CD4-positive, alpha-beta T cell (primary cell): Measurements from ENCODE around the gene USP37. TPM values are rescaled to one million over a fixed set of nuclear protein-coding genes. Genes with fewer than 3 reads are reported as not detected.

ENCODE experiments used
- ATAC-seq: fragments of 200-7000 bp; cut with Tn5 transposase; one replicate; pipeline ENCODE4 v1.10.0; 2022; ENCODE audit warnings: mild to moderate bottlenecking; ENCODE audit not compliant: poor library complexity
- CTCF ChIA-PET: fragments of 350-600 bp; sonication (Branson Sonifier 250); formaldehyde crosslinking; loops from one replicate; lab custom pipeline; 2021; ENCODE audit warnings: antibody characterized with exemption, inconsistent platforms; lab: Charles Lee
- POLR2A ChIA-PET: fragments of 350-600 bp; sonication (Branson Sonifier 250); formaldehyde crosslinking; loops from one replicate; lab custom pipeline; 2021; ENCODE audit warnings: antibody characterized with exemption, inconsistent platforms; lab: Charles Lee
- DNase-seq, 14 experiments: peaks; one replicate each; pipeline ENCODE4 v3.0.0-alpha.2; 2013 to 2020; ENCODE audit warnings: mixed read lengths in 2 of 14
- H3K27ac ChIP-seq, 2 donors: one replicate each; pipeline versions ENCODE4 v1.5.1 to v1.7.0; 2013; ENCODE audit warnings: low read length in 2 of 2, low read depth in 1 of 2, mild to moderate bottlenecking in 1 of 2
- H3K27me3 ChIP-seq, 2 experiments: 1 replicate in 1 of 2; 2 replicates in 1 of 2; pipeline versions ENCODE4 v1.6.1 to v1.7.0; 2013; ENCODE audit warnings: low read length in 2 of 2, control low read depth in 1 of 2, mild to moderate bottlenecking in 1 of 2, moderate library complexity in 1 of 2; ENCODE audit not compliant: insufficient read depth in 2 of 2, control insufficient read depth in 1 of 2
- H3K36me3 ChIP-seq: one replicate; pipeline ENCODE4 v1.6.1; 2013; ENCODE audit warnings: low read length, control low read depth; ENCODE audit not compliant: insufficient read depth
- H3K4me1 ChIP-seq: one replicate; pipeline ENCODE4 v1.6.1; 2013; ENCODE audit warnings: low read length, control low read depth; ENCODE audit not compliant: insufficient read depth
- H3K4me3 ChIP-seq: one replicate; pipeline ENCODE4 v1.5.1; 2013; ENCODE audit warnings: mild to moderate bottlenecking, low read length, moderate library complexity
- H3K9me3 ChIP-seq, 2 experiments: 1 replicate in 1 of 2; 2 replicates in 1 of 2; pipeline versions ENCODE4 v1.6.1 to v1.7.0; 2013; ENCODE audit warnings: low read length in 2 of 2, mild to moderate bottlenecking in 2 of 2, control low read depth in 1 of 2, moderate library complexity in 1 of 2; ENCODE audit not compliant: control insufficient read depth in 1 of 2, insufficient read depth in 1 of 2
- H3K27ac Mint-ChIP-seq: one replicate; pipeline ENCODE4 v1.8.0; 2020; ENCODE audit warnings: mixed read lengths
- H3K27me3 Mint-ChIP-seq: one replicate; pipeline ENCODE4 v1.8.0; 2021; ENCODE audit warnings: mixed read lengths
- H3K36me3 Mint-ChIP-seq: one replicate; pipeline ENCODE4 v1.8.0; 2021; ENCODE audit warnings: low read depth, mixed read lengths
- H3K4me1 Mint-ChIP-seq: one replicate; pipeline ENCODE4 v1.8.0; 2021; ENCODE audit warnings: low read depth, mixed read lengths
- H3K4me3 Mint-ChIP-seq: one replicate; pipeline ENCODE4 v1.8.0; 2020; ENCODE audit warnings: mild to moderate bottlenecking, mixed read lengths
- H3K9me3 Mint-ChIP-seq: one replicate; pipeline ENCODE4 v1.8.0; 2020; ENCODE audit warnings: mixed read lengths
- CTCF ChIP-seq: fragments of 200-600 bp; IDR thresholded peaks from one replicate; pipeline ENCODE4 v1.8.0; 2022; ENCODE audit warnings: antibody characterized with exemption, mild to moderate bottlenecking
- intact Hi-C, 2 experiments: fragments of 100-400 bp; cut with DNase I in 1 of 2; cut with micrococcal nuclease in 1 of 2; formaldehyde crosslinking; loops; one replicate each; pipeline versions ENCODE4 v1.15.1 to v1.9.0; 2023 to 2025; cut with DNase I, micrococcal nuclease
- total RNA-seq, 174 experiments: library from RNA in 2 of 174; stranded (reverse) in 2 of 174; gene quantifications; one replicate each; pipeline ENCODE4 v1.2.3 and lab custom pipeline; 2021 to 2026

USP37 gene
- total RNA-seq, 2 experiments from 2014 or later: 20.2 to 24.4 TPM

GRCh38 chr2:218547511-218547910 is 20.6 kb downstream of the USP37 start:
- H3K9me3 ChIP-seq: no peaks in the 10 kb centered on the region
- no peak for TF ChIP-seq CTCF
- POLR2A ChIA-PET: no interaction called here

GRCh38 chr2:218546012-218546411 is 22.1 kb downstream of the USP37 start:
- Histone ChIP-seq H3K27me3 (no peaks in the 10 kb centered on the region), H3K9me3 (no peaks in the 10 kb centered on the region), H3K4me3 (no peak overlapping the region), H3K27ac (no peak overlapping the region), H3K4me1 (no peaks in the 10 kb centered on the region), H3K36me3 (peaks cover 84% of the 10 kb centered on the region)
- no peak overlapping the region for H3K27ac Mint-ChIP-seq
- no peak overlapping the region for H3K4me3 Mint-ChIP-seq
- intact Hi-C loops: no loop called here
- DNase-seq (no peak), ATAC-seq (no peak)
- CTCF ChIA-PET: no interaction called here
- no peaks in the 10 kb centered on the region for H3K4me1 Mint-ChIP-seq
- peaks cover 87% of the 10 kb centered on the region for H3K36me3 Mint-ChIP-seq
- POLR2A ChIA-PET: no interaction called here
- H3K27me3 Mint-ChIP-seq: no peaks in the 10 kb centered on the region
- TF ChIP-seq CTCF: no peak
- no peaks in the 10 kb centered on the region for H3K9me3 Mint-ChIP-seq

More at GRCh38 chr2:218547511-218547910, 20.6 kb downstream of the USP37 start:
- DNase-seq: no peak
- CTCF ChIA-PET: interaction anchor here (0.6 kb wide), 1 partner anchor 22 kb away, joined by 3 read pairs; no protein-coding TSS in a partner anchor
- peaks cover 85% of the 10 kb centered on the region for H3K36me3 Mint-ChIP-seq
- H3K27me3 Mint-ChIP-seq: no peaks in the 10 kb centered on the region
- no peak for ATAC-seq
- Histone ChIP-seq H3K4me1 (no peaks in the 10 kb centered on the region), H3K36me3 (peaks cover 82% of the 10 kb centered on the region), H3K4me3 (no peak overlapping the region), H3K27me3 (no peaks in the 10 kb centered on the region), H3K27ac (no peak overlapping the region)
- intact Hi-C loops: no loop called here
- H3K4me1 Mint-ChIP-seq: no peaks in the 10 kb centered on the region
- no peaks in the 10 kb centered on the region for H3K9me3 Mint-ChIP-seq
- H3K27ac Mint-ChIP-seq: no peak overlapping the region
- no peak overlapping the region for H3K4me3 Mint-ChIP-seq

GRCh38 chr2:218540015-218540414 is 28.1 kb downstream of the USP37 start:
- POLR2A ChIA-PET: no interaction called here

More at GRCh38 chr2:218540015-218540414, 28.1 kb downstream of the USP37 start:
- Mint-ChIP-seq H3K36me3 (peaks cover 82% of the 10 kb centered on the region), H3K4me3 (no peak overlapping the region), H3K4me1 (no peaks in the 10 kb centered on the region), H3K27ac (no peak overlapping the region), H3K9me3 (no peaks in the 10 kb centered on the region), H3K27me3 (no peaks in the 10 kb centered on the region)
- Histone ChIP-seq H3K4me3 (no peak overlapping the region), H3K4me1 (no peaks in the 10 kb centered on the region), H3K27ac (no peak overlapping the region), H3K9me3 (no peaks in the 10 kb centered on the region), H3K27me3 (no peaks in the 10 kb centered on the region), H3K36me3 (peaks cover 80% of the 10 kb centered on the region)
- ATAC-seq: no peak
- no peak for DNase-seq
- no peak for TF ChIP-seq CTCF
- intact Hi-C loops: no loop called here
- CTCF ChIA-PET: no interaction called here
